AG10803 (cell line): ENCODE data around the gene OR5K2.
A peak's percentile ranks its signal among the peaks of the same experiment; 100 is the strongest.

Experiments
- DNase-seq: peaks from one replicate; pipeline ENCODE4 v3.0.0; 2010; ENCODE audit warnings: low read depth
- H3K4me3 ChIP-seq: 2 replicates; pipeline ENCODE4 v1.5.1; 2011; ENCODE audit warnings: mild to moderate bottlenecking, low read length, control low read depth
- CTCF ChIP-seq: conservative IDR thresholded peaks from 2 replicates; pipeline ENCODE4 v1.5.1; 2011; ENCODE audit warnings: mild to moderate bottlenecking, low read length, control low read depth, inconsistent platforms

OR5K2 gene

GRCh38 chr3:98508582-98508981, 11.1 kb downstream of the OR5K2 start:
- no peak for TF ChIP-seq CTCF
- H3K4me3 ChIP-seq, result no peak overlapping the region
- DNase-seq, result no peak

- no peak for DNase-seq
- TF ChIP-seq CTCF, result no peak
- H3K4me3 ChIP-seq, result no peak overlapping the region
Observed at GRCh38 chr3:98512576-98512975, 15.1 kb downstream of the OR5K2 start.

GRCh38 chr3:98513091-98513511, 15.6 kb downstream of the OR5K2 start:
- DNase-seq, result peak; percentile 73
- no peak overlapping the region for H3K4me3 ChIP-seq
- TF ChIP-seq CTCF, result no peak

GRCh38 chr3:98513736-98514135, 16.3 kb downstream of the OR5K2 start:
- no peak for DNase-seq
- TF ChIP-seq CTCF, result no peak

GRCh38 chr3:98514948-98515347, 17.5 kb downstream of the OR5K2 start:
- no peak overlapping the region for H3K4me3 ChIP-seq
- TF ChIP-seq CTCF, result no peak
- DNase-seq, result no peak

More at GRCh38 chr3:98513736-98514135, 16.3 kb downstream of the OR5K2 start:
- no peak overlapping the region for H3K4me3 ChIP-seq

DNA sequence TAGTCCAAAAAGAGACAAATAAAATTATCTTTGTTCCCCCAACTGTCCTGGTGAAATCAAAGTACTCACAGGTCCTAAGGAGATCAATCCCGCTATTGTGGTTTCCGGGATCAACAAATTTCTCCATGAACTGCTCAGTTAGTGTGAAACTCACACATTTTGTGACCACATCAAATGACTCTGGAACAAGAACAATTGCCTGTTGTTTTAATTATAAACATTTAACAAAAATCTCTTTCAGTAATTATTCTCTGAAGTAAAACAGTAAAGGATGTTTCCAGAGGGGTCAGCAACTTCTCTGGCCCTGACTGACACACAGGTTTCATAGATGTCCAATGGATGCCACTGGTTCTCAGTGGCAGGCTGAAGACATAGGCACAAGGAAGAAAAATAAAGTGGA, 21.3 kb downstream of the OR5K2 start:
- H3K4me3 ChIP-seq, result no peak overlapping the region
- no peak for DNase-seq
- TF ChIP-seq CTCF, result no peak

DNA sequence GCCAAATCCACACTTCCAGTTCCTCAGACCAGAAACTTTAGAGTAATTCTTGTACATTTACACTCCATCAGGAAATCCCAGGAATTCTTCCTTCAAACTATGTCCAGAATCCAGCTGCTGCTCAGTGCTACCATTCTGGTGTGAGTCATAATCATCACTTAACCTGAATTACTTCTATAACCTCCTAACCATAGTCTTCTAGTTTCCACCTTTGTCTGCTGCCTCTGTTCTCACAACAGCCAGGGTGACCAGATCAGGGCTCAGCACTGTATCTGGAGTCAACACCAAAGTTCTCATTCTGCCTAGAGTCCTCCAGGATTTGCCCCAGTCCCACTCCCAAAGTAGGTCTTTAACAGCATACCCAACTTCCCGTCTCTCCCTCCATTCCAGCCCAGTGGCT, 21.9 kb downstream of the OR5K2 start:
- H3K4me3 ChIP-seq, result no peak overlapping the region
- no peak for DNase-seq
- TF ChIP-seq CTCF, result no peak
